ENCODE data around the gene PTRH1.

PTRH1 gene

GRCh38 chr9:127714020-127714750, 1.3 kb downstream of the PTRH1 start:
- H3K4me3 ChIP-seq (ENCODE audit: low read depth, low read length) = peak overlapping the region; percentile 85
- DNase-seq (ENCODE audit: low read depth) = no peak
- in situ Hi-C loops (cut with HindIII; ENCODE audit: low sequenced_read_pairs) = no loop called here
- TF ChIP-seq, protein P1, sequence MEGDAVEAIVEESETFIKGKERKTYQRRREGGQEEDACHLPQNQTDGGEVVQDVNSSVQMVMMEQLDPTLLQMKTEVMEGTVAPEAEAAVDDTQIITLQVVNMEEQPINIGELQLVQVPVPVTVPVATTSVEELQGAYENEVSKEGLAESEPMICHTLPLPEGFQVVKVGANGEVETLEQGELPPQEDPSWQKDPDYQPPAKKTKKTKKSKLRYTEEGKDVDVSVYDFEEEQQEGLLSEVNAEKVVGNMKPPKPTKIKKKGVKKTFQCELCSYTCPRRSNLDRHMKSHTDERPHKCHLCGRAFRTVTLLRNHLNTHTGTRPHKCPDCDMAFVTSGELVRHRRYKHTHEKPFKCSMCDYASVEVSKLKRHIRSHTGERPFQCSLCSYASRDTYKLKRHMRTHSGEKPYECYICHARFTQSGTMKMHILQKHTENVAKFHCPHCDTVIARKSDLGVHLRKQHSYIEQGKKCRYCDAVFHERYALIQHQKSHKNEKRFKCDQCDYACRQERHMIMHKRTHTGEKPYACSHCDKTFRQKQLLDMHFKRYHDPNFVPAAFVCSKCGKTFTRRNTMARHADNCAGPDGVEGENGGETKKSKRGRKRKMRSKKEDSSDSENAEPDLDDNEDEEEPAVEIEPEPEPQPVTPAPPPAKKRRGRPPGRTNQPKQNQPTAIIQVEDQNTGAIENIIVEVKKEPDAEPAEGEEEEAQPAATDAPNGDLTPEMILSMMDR (IDR thresholded peaks at IDR 0.05; ENCODE audit: low read depth, low read length, missing control alignments) = no peak

GRCh38 chr9:127712867-127713266, 2.6 kb downstream of the PTRH1 start:
- TF ChIP-seq, protein P1 (IDR thresholded peaks at IDR 0.05; ENCODE audit: low read depth, low read length, missing control alignments) = no peak
- H3K4me3 ChIP-seq (ENCODE audit: low read depth, low read length) = no peak overlapping the region
- in situ Hi-C loops (cut with HindIII; ENCODE audit: low sequenced_read_pairs) = no loop called here
- no peak for DNase-seq (ENCODE audit: low read depth)

- no peak overlapping the region for H3K4me3 ChIP-seq (ENCODE audit: low read depth, low read length)
- TF ChIP-seq, protein P1 (IDR thresholded peaks at IDR 0.05; ENCODE audit: low read depth, low read length, missing control alignments) = no peak
- no peak for DNase-seq (ENCODE audit: low read depth)
- in situ Hi-C loops (cut with HindIII; ENCODE audit: low sequenced_read_pairs) = no loop called here
Observed at GRCh38 chr9:127712371-127712770, 3.1 kb downstream of the PTRH1 start.

DNA sequence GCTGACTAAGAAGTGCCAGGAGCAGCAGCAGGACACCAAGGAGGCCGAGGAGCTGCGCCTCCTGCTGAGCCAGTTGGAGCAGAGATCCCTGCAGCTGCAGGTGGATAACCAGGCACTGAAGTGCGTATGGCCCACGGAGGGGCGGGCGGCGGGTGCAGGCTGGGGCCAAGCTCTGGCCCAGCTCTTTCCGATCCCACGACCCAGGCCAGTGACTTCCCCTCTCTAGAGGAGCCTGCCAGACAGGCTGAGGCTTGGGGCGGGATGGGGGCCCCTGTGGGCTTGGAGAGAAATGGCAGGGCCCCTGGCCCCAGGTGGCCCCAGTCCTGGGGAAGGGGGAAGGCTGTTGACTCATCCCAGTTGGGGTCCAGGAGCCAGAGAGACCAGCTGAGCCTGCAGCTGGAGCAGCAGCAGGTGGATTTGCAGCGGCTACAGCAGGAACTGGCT, 3.6 kb downstream of the PTRH1 start:
- TF ChIP-seq, protein P1 (IDR thresholded peaks at IDR 0.05; ENCODE audit: low read depth, low read length, missing control alignments) = no peak
- no peak overlapping the region for H3K4me3 ChIP-seq (ENCODE audit: low read depth, low read length)
- in situ Hi-C loops (cut with HindIII; ENCODE audit: low sequenced_read_pairs) = no loop called here
- DNase-seq (ENCODE audit: low read depth) = no peak

DNA sequence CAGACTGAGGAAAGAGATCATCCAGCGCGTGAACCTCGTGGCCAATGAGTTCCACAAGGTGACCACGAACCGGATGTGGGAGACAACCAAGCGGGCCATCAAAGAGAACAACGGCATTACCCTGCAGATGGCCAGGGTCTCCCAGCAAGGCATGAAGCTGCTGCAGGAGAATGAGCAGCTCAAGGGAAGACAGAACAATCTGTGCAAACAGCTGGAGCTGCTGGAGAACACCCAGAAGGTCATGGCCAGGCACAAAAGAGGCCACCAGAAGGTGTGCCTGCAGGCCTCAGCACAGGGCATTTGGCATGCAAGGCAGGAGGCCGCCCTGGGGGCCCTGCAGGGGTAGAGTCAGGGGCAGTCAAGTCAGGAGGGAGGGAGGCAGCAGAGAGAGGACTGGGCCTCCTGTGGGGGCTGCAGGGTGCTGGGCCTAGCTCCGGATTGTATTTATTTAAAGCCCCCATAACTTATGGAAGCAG, 4.2 kb downstream of the PTRH1 start:
- DNase-seq (ENCODE audit: low read depth) = no peak
- in situ Hi-C loops (cut with HindIII; ENCODE audit: low sequenced_read_pairs) = no loop called here
- H3K4me3 ChIP-seq (ENCODE audit: low read depth, low read length) = no peak overlapping the region
- TF ChIP-seq, protein P1 (IDR thresholded peaks at IDR 0.05; ENCODE audit: low read depth, low read length, missing control alignments) = no peak

- TF ChIP-seq, protein P1 (IDR thresholded peaks at IDR 0.05; ENCODE audit: low read depth, low read length, missing control alignments) = no peak
- in situ Hi-C loops (cut with HindIII; ENCODE audit: low sequenced_read_pairs) = no loop called here
- H3K4me3 ChIP-seq (ENCODE audit: low read depth, low read length) = no peak overlapping the region
- DNase-seq (ENCODE audit: low read depth) = no peak
Observed at GRCh38 chr9:127710204-127710783, 5.2 kb downstream of the PTRH1 start.

Data from astrocyte of the cerebellum (primary cell).